HCT116 (cell line): ENCODE measurements around the gene SMYD4. TPM values are rescaled to one million over a fixed set of nuclear protein-coding genes. Genes with fewer than 3 reads are reported as not detected.

Experiments
- ATAC-seq: fragments of 200-7000 bp; cut with Tn5 transposase; 2 replicates; pipeline ENCODE4 v1.9.1; 2020; ENCODE audit warnings: mild to moderate bottlenecking, moderate library complexity
- Bru-seq: library from RNA; stranded (reverse); fragments of 400-500 nt; gene quantifications from one replicate; lab custom pipeline; 2021; lab: Mats Ljungman, UMichigan
- BruChase-seq, 2 experiments: library from RNA; stranded (reverse); fragments of 400-500 nt; gene quantifications; one replicate each; lab custom pipeline; 2021; lab: Mats Ljungman, UMichigan
- BruUV-seq: library from RNA; stranded (reverse); fragments of 400-500 nt; replicated peaks from 2 replicates; lab custom pipeline; 2021; lab: Mats Ljungman, UMichigan
- CTCF ChIA-PET: fragments of 300-600 bp; sonication (Branson Sonifier 250); formaldehyde crosslinking; loops from one replicate; lab custom pipeline; 2021; ENCODE audit warnings: antibody characterized with exemption; lab: Charles Lee
- POLR2A ChIA-PET: fragments of 300-600, 350-600 bp; sonication (Branson Sonifier 250); formaldehyde crosslinking; loops from one replicate; lab custom pipeline; 2021; ENCODE audit warnings: antibody characterized with exemption; lab: Charles Lee
- RAD21 ChIA-PET, 2 experiments: fragments of 300-600 bp; sonication (Branson Sonifier 250); formaldehyde crosslinking; loops; one replicate each; lab custom pipeline; 2023; ENCODE audit warnings: low total read pairs in 2 of 2; ENCODE audit not compliant: uncharacterized antibody in 2 of 2, unreplicated experiment in 2 of 2, low non-redundant PET in 1 of 2; lab: Charles Lee
- DNase-seq: peaks from one replicate; pipeline ENCODE4 v3.0.0-alpha.2; 2010; ENCODE audit warnings: low read depth, low spot score
- H2AFZ ChIP-seq: fragments of 200-600 bp; shearing (Covaris generic), sonication (generic); 2 replicates; pipeline ENCODE4 v1.6.1; 2017; ENCODE audit warnings: low read depth, mixed run types, mixed read lengths, antibody characterized with exemption, low read length; ENCODE audit not compliant: poor library complexity, severe bottlenecking
- H3K27ac ChIP-seq: 2 replicates; pipeline ENCODE4 v1.5.1; 2012; ENCODE audit warnings: low read depth, low read length
- H3K27me3 ChIP-seq: fragments of 200-600 bp; sonication (generic); 2 replicates; pipeline ENCODE4 v1.6.1; 2016; ENCODE audit warnings: mixed run types, low read length, mixed read lengths; ENCODE audit not compliant: insufficient read depth
- H3K36me3 ChIP-seq, 2 experiments: fragments of 200-500 bp in 1 of 2; fragments of 200-600 bp in 1 of 2; sonication (Bioruptor generic) in 1 of 2; sonication (generic) in 1 of 2; 2 replicates each; pipeline versions ENCODE4 v1.5.1 to v1.6.1; 2014 to 2016; ENCODE audit warnings: low read length in 2 of 2, inconsistent platforms in 1 of 2, mixed read lengths in 1 of 2, mixed run types in 1 of 2; ENCODE audit not compliant: insufficient read depth in 2 of 2, control insufficient read depth in 1 of 2
- H3K4me1 ChIP-seq, 2 experiments: fragments of 200-600 bp in 1 of 2; sonication (generic) in 1 of 2; 2 replicates each; pipeline versions ENCODE4 v1.5.1 to v1.6.1; 2012 to 2017; ENCODE audit warnings: low read length in 2 of 2, inconsistent platforms in 1 of 2, mild to moderate bottlenecking in 1 of 2, mixed read lengths in 1 of 2, mixed run types in 1 of 2, moderate library complexity in 1 of 2; ENCODE audit not compliant: insufficient read depth in 2 of 2, control insufficient read depth in 1 of 2
- H3K4me2 ChIP-seq: fragments of 200-600 bp; sonication (generic); 2 replicates; pipeline ENCODE4 v1.6.1; 2017; ENCODE audit warnings: mixed run types, low read length, mixed read lengths
- H3K4me3 ChIP-seq, 2 experiments: fragments of 200-600 bp in 1 of 2; sonication (generic) in 1 of 2; replicated peaks in 1 of 2; 2 replicates each; pipeline ENCODE4 v1.5.1; 2011 to 2016; ENCODE audit warnings: low read length in 2 of 2, control low read depth in 1 of 2, low read depth in 1 of 2, mild to moderate bottlenecking in 1 of 2, mixed read lengths in 1 of 2, mixed run types in 1 of 2
- H3K79me2 ChIP-seq: fragments of 200-600 bp; sonication (generic); 2 replicates; pipeline ENCODE4 v1.6.1; 2017; ENCODE audit warnings: mild to moderate bottlenecking, mixed run types, low read length, moderate library complexity, mixed read lengths; ENCODE audit not compliant: insufficient read depth
- H3K9ac ChIP-seq: fragments of 200-600 bp; sonication (generic); 2 replicates; pipeline ENCODE4 v1.6.1; 2016; ENCODE audit warnings: low read length, mixed read lengths
- H3K9me2 ChIP-seq: fragments of 200-600 bp; sonication (generic), shearing (Covaris generic); 2 replicates; pipeline ENCODE4 v1.6.1; 2017; ENCODE audit warnings: mixed run types, mild to moderate bottlenecking, moderate library complexity; ENCODE audit not compliant: insufficient read depth
- H3K9me3 ChIP-seq, 2 experiments: fragments of 200-500 bp in 1 of 2; fragments of 200-600 bp in 1 of 2; sonication (Bioruptor generic) in 1 of 2; sonication (generic) in 1 of 2; 2 replicates each; pipeline ENCODE4 v1.6.1; 2014 to 2017; ENCODE audit warnings: low read length in 2 of 2, mixed read lengths in 2 of 2, inconsistent platforms in 1 of 2, low read depth in 1 of 2, mild to moderate bottlenecking in 1 of 2, mixed run types in 1 of 2, moderate library complexity in 1 of 2; ENCODE audit not compliant: control insufficient read depth in 1 of 2, insufficient read depth in 1 of 2
- H4K20me1 ChIP-seq: fragments of 200-600 bp; sonication (generic), shearing (Covaris generic); 2 replicates; pipeline ENCODE4 v1.6.1; 2017; ENCODE audit warnings: mixed run types, mild to moderate bottlenecking, moderate library complexity; ENCODE audit not compliant: insufficient read depth
- CBX3 ChIP-seq: IDR thresholded peaks from 2 replicates; pipeline ENCODE4 v1.6.1; 2012; ENCODE audit warnings: low read depth
- CEBPB ChIP-seq: IDR thresholded peaks from 2 replicates; pipeline ENCODE4 v1.6.1; 2012; ENCODE audit warnings: low read depth
- EGR1 ChIP-seq: IDR thresholded peaks from 2 replicates; pipeline ENCODE4 v1.6.1; 2012; ENCODE audit warnings: low read depth
- ELF1 ChIP-seq: IDR thresholded peaks from 2 replicates; pipeline ENCODE4 v1.6.1; 2012; ENCODE audit warnings: low read depth, borderline replicate concordance
- EZH2 ChIP-seq: fragments of 200-600 bp; sonication (generic); IDR thresholded peaks from 2 replicates; pipeline ENCODE4 v1.6.1; 2017; ENCODE audit warnings: antibody characterized with exemption, mixed run types
- EZH2phosphoT487 ChIP-seq: fragments of 200-600 bp; IDR thresholded peaks from 2 replicates; pipeline ENCODE4 v1.6.1; 2018; ENCODE audit warnings: antibody characterized with exemption, borderline replicate concordance
- MAX ChIP-seq: IDR thresholded peaks from 2 replicates; pipeline ENCODE4 v1.6.1; 2012
- POLR2A ChIP-seq: IDR thresholded peaks from 2 replicates; pipeline ENCODE4 v1.7.0; 2011; ENCODE audit warnings: borderline replicate concordance; ENCODE audit not compliant: insufficient read depth, insufficient read length; ENCODE audit errors: extremely low read depth
- POLR2AphosphoS5 ChIP-seq: IDR thresholded peaks from 2 replicates; pipeline ENCODE4 v1.6.1; 2011; ENCODE audit warnings: mild to moderate bottlenecking, low read depth, low read length, moderate library complexity
- SIN3A ChIP-seq: IDR thresholded peaks from 2 replicates; pipeline ENCODE4 v1.6.1; 2012; ENCODE audit warnings: low read depth
- SP1 ChIP-seq: IDR thresholded peaks from 2 replicates; pipeline ENCODE4 v1.6.1; 2012; ENCODE audit warnings: low read depth
- SRF ChIP-seq: IDR thresholded peaks from 2 replicates; pipeline ENCODE4 v1.6.1; 2012; ENCODE audit warnings: low read depth
- YY1 ChIP-seq: IDR thresholded peaks from 2 replicates; pipeline ENCODE4 v1.6.1; 2011; ENCODE audit warnings: low read length, low read depth, moderate library complexity, mild to moderate bottlenecking; ENCODE audit not compliant: insufficient replicate concordance; ENCODE audit errors: extremely low read depth
- ZBTB33 ChIP-seq: IDR thresholded peaks from 2 replicates; pipeline ENCODE4 v1.6.1; 2011; ENCODE audit warnings: mild to moderate bottlenecking, low read length, moderate library complexity; ENCODE audit not compliant: insufficient replicate concordance; ENCODE audit errors: extremely low read depth
- ZFX ChIP-seq: fragments of 450-650 bp; IDR thresholded peaks from 2 replicates; pipeline ENCODE4 v1.6.1; 2017
- ZNF274 ChIP-seq: fragments of 200-500 bp; sonication (Bioruptor generic); IDR thresholded peaks from 2 replicates; pipeline ENCODE4 v1.6.1; 2014; ENCODE audit warnings: mild to moderate bottlenecking, low read depth, low read length, inconsistent platforms
- intact Hi-C: fragments of 100-400 bp; cut with micrococcal nuclease; formaldehyde crosslinking; loops from 2 replicates; pipeline ENCODE4 v1.10.0; 2022
- long read RNA-seq: library from polyadenylated mRNA; unstranded; transcript quantifications from one replicate; pipeline ENCODE4 v2.0.0, GENCODE V29; 2021; ENCODE audit not compliant: unreplicated experiment
- polyA plus RNA-seq: library from polyadenylated mRNA; unstranded; fragments of >200 nt; gene quantifications from 2 replicates; pipeline ENCODE4 v1.2.1, GENCODE V29; 2012; ENCODE audit warnings: missing spikeins
- total RNA-seq: library from RNA; stranded (reverse); gene quantifications from one replicate; pipeline ENCODE4 v1.2.1, GENCODE V29; 2021; ENCODE audit not compliant: unreplicated experiment

The SMYD4 gene
- 16.9 TPM for total RNA-seq
- 4.8 and 6.2 TPM in 2 replicates for polyA plus RNA-seq
- percentile 58 among the genes with signal in this experiment for Bru-seq, nascent RNA
- BruChase-seq, experiment 1, labeled RNA remaining after a 6-hour chase, result percentile 53 among the genes with signal in this experiment
- percentile 58 among the genes with signal in this experiment for BruChase-seq, experiment 2, labeled RNA remaining after a 2-hour chase
- long read RNA-seq, full-length matches to known transcripts, result 13 of 29 reads
- long read RNA-seq, partial matches to known transcripts, result 5 of 29 reads
- long read RNA-seq, other reads (novel, unspliced or antisense), result 11 of 29 reads

GRCh38 chr17:1829592-1830257 lies at the start of gene SMYD4, which contains the start of gene RPA1:
SMYD4 (minus strand) TSS chr17:1829902; CDS start chr17:1827994, 1,908 bp downstream.
RPA1 (plus strand) TSS chr17:1830005; CDS start chr17:1830094, 89 bp downstream.
- peak within 1 kb of the TSS; percentile 54 for H2AFZ ChIP-seq
- no peaks in the 10 kb centered on the region for H3K27me3 ChIP-seq
- no peaks in the 10 kb centered on the region for H3K9me2 ChIP-seq
- ChIA-PET POLR2A (interaction anchor here (0.6 to 1.1 kb wide), 2 partner anchors 113 to 116 kb away, joined by 6 to 8 read pairs; no protein-coding TSS in a partner anchor), CTCF (interaction anchor here (1.2 kb wide), 1 partner anchor 16 kb away, joined by 3 read pairs; no protein-coding TSS in a partner anchor)
- intact Hi-C loops, result no loop called here
- H3K79me2 ChIP-seq, result peaks cover 70% of the 10 kb centered on the region
- H4K20me1 ChIP-seq, result peaks cover 5% of the 10 kb centered on the region; the same call in 1 of the 2 replicates
- H3K9ac ChIP-seq, result peak within 1 kb of the TSS; percentile 92
- no TSS peak for BruUV-seq
- H3K27ac ChIP-seq, result peak within 1 kb of the TSS; percentile 65
- peaks cover 8 to 16% of the 10 kb centered on the region in 2 experiments; a peak in 3 of 4 replicates for H3K4me1 ChIP-seq
- H3K36me3 ChIP-seq, result peaks cover 13 to 20% of the 10 kb centered on the region in 2 experiments; a peak in 3 of 4 replicates
- DNase-seq (peak; percentile 63), ATAC-seq (peak; percentile 99)
- peak within 1 kb of the TSS; percentile 79 to 100 for H3K4me3 ChIP-seq
- H3K4me2 ChIP-seq, result peak within 1 kb of the TSS; percentile 98
- TF ChIP-seq SP1, result peak; percentile 63
- peak; percentile 72; the same call in 1 of the 2 replicates for TF ChIP-seq ZFX
- peak; percentile 6 for TF ChIP-seq YY1
- peak; percentile 72 for TF ChIP-seq POLR2A
- TF ChIP-seq SRF, result no peak
- TF ChIP-seq MAX, result peak; percentile 76
- TF ChIP-seq ZBTB33, result peak; percentile 20
- TF ChIP-seq CBX3, result no peak
- TF ChIP-seq ZNF274, result no peak
- no peak for TF ChIP-seq ELF1
- TF ChIP-seq EZH2phosphoT487, result no peak
- TF ChIP-seq CEBPB, result no peak
- 0 out of 2 replicates have a peak, but pooled peaks have one; percentile 39 for TF ChIP-seq EGR1
- peak; percentile 85 for TF ChIP-seq POLR2AphosphoS5
- TF ChIP-seq EZH2, result no peak
- no peak; the same call in none of the 2 replicates for TF ChIP-seq SIN3A
- TF ChIP-seq, all 23 proteins: peak for 8
- RAD21 ChIA-PET, result no interaction called here
- no peaks in the 10 kb centered on the region for H3K9me3 ChIP-seq
